OCI-LY1 (cell line): Measurements from ENCODE around the gene CEP128.

Experiments used
- CTCF ChIP-seq: fragments of 200-600 bp; sonication (generic), shearing (Covaris generic); IDR thresholded peaks from 2 replicates; pipeline ENCODE4 v1.5.1; 2017; ENCODE audit warnings: mild to moderate bottlenecking, antibody characterized with exemption, low read length, moderate library complexity, mixed read lengths
- EZH2 ChIP-seq: fragments of 200-600 bp; sonication (generic), shearing (Covaris generic); IDR thresholded peaks from 2 replicates; pipeline ENCODE4 v1.8.0; 2017; ENCODE audit warnings: borderline replicate concordance, mixed run types, mild to moderate bottlenecking, antibody characterized with exemption, low read length, moderate library complexity, mixed read lengths

GRCh38 chr14:80620434-80620833, 321.1 kb downstream of the CEP128 start:
- TF ChIP-seq CTCF (no peak), EZH2 (no peak)
